ENCODE results near the gene TGFBI.

The TGFBI gene

GRCh38 chr5:136080113-136080482, 51.3 kb downstream of the TGFBI start:
- no peaks in the 10 kb centered on the region for H3K36me3 ChIP-seq (replicated peaks; ENCODE audit: low read depth, low read length)

GRCh38 chr5:136080483-136081216, 51.9 kb downstream of the TGFBI start:
- H3K9ac ChIP-seq (ENCODE audit: low read length), result peak overlapping the region; percentile 86
- peaks cover 30% of the 10 kb centered on the region for H3K4me1 ChIP-seq (ENCODE audit: low read length)
- H4K20me1 ChIP-seq (ENCODE audit: insufficient read depth, low read length), result no peaks in the 10 kb centered on the region
- peaks cover 22% of the 10 kb centered on the region for H3K27me3 ChIP-seq (ENCODE audit: low read depth, low read length)
- H3K4me3 ChIP-seq (ENCODE audit: low read length), result peak overlapping the region; percentile 87
- H3K79me2 ChIP-seq (ENCODE audit: low read length), result no peaks in the 10 kb centered on the region
- H3K27ac ChIP-seq (ENCODE audit: low read length), result peak overlapping the region; percentile 70
- peak overlapping the region; percentile 87 for H2AFZ ChIP-seq (ENCODE audit: low read depth, low read length)
- no peaks in the 10 kb centered on the region for H3K9me3 ChIP-seq (ENCODE audit: insufficient read depth, low read length)
- no peak for TF ChIP-seq EZH2phosphoT487 (IDR thresholded peaks at IDR 0.05; ENCODE audit: low read depth)
- no peak for TF ChIP-seq CTCF (IDR thresholded peaks at IDR 0.05; ENCODE audit: low read depth, low read length)
- H3K36me3 ChIP-seq (replicated peaks; ENCODE audit: low read depth, low read length), result no peaks in the 10 kb centered on the region
- peak overlapping the region; percentile 93 for H3K4me2 ChIP-seq (ENCODE audit: low read length)

More at GRCh38 chr5:136080113-136080482, 51.3 kb downstream of the TGFBI start:
- Histone ChIP-seq H2AFZ (ENCODE audit: low read depth, low read length) (peak overlapping the region; percentile 62), H3K4me1 (ENCODE audit: low read length) (peaks cover 35% of the 10 kb centered on the region), H3K79me2 (ENCODE audit: low read length) (no peaks in the 10 kb centered on the region), H3K9ac (ENCODE audit: low read length) (peak overlapping the region; percentile 74), H3K4me3 (ENCODE audit: low read length) (peak overlapping the region; percentile 87), H4K20me1 (ENCODE audit: insufficient read depth, low read length) (no peaks in the 10 kb centered on the region), H3K27ac (ENCODE audit: low read length) (0 out of 2 replicates have a peak overlapping the region, but pooled peaks have one; percentile 14), H3K27me3 (ENCODE audit: low read depth, low read length) (peaks cover 22% of the 10 kb centered on the region), H3K4me2 (ENCODE audit: low read length) (peak overlapping the region; percentile 93), H3K9me3 (ENCODE audit: insufficient read depth, low read length) (no peaks in the 10 kb centered on the region)
- TF ChIP-seq EZH2phosphoT487 (IDR thresholded peaks at IDR 0.05; ENCODE audit: low read depth) (no peak), CTCF (IDR thresholded peaks at IDR 0.05; ENCODE audit: low read depth, low read length) (no peak)

GRCh38 chr5:136081217-136081591, 52.4 kb downstream of the TGFBI start:
- Histone ChIP-seq H3K27ac (ENCODE audit: low read length) (peak overlapping the region; percentile 70), H3K36me3 (replicated peaks; ENCODE audit: low read depth, low read length) (no peaks in the 10 kb centered on the region), H3K27me3 (ENCODE audit: low read depth, low read length) (peaks cover 22% of the 10 kb centered on the region), H3K4me3 (ENCODE audit: low read length) (peak overlapping the region; percentile 87), H3K4me2 (ENCODE audit: low read length) (peak overlapping the region; percentile 93), H4K20me1 (ENCODE audit: insufficient read depth, low read length) (no peaks in the 10 kb centered on the region), H3K4me1 (ENCODE audit: low read length) (peaks cover 27% of the 10 kb centered on the region), H2AFZ (ENCODE audit: low read depth, low read length) (peak overlapping the region; percentile 87), H3K79me2 (ENCODE audit: low read length) (no peaks in the 10 kb centered on the region), H3K9ac (ENCODE audit: low read length) (peak overlapping the region; percentile 86), H3K9me3 (ENCODE audit: insufficient read depth, low read length) (no peaks in the 10 kb centered on the region)
- TF ChIP-seq EZH2phosphoT487 (IDR thresholded peaks at IDR 0.05; ENCODE audit: low read depth) (no peak), CTCF (IDR thresholded peaks at IDR 0.05; ENCODE audit: low read depth, low read length) (no peak)

- Histone ChIP-seq H3K4me3 (ENCODE audit: low read length) (peak overlapping the region; percentile 24), H3K9me3 (ENCODE audit: insufficient read depth, low read length) (no peaks in the 10 kb centered on the region), H2AFZ (ENCODE audit: low read depth, low read length) (no peak overlapping the region), H3K27me3 (ENCODE audit: low read depth, low read length) (peaks cover 14% of the 10 kb centered on the region), H3K9ac (ENCODE audit: low read length) (no peak overlapping the region; the same call in 1 of the 2 replicates), H3K4me1 (ENCODE audit: low read length) (peaks cover 27% of the 10 kb centered on the region), H3K79me2 (ENCODE audit: low read length) (no peaks in the 10 kb centered on the region), H3K27ac (ENCODE audit: low read length) (no peak overlapping the region), H4K20me1 (ENCODE audit: insufficient read depth, low read length) (no peaks in the 10 kb centered on the region), H3K36me3 (replicated peaks; ENCODE audit: low read depth, low read length) (no peaks in the 10 kb centered on the region), H3K4me2 (ENCODE audit: low read length) (peak overlapping the region; percentile 93)
- TF ChIP-seq EZH2phosphoT487 (IDR thresholded peaks at IDR 0.05; ENCODE audit: low read depth), result no peak
- TF ChIP-seq CTCF (IDR thresholded peaks at IDR 0.05; ENCODE audit: low read depth, low read length), result peak; percentile 69
These were observed 53.8 kb downstream of the TGFBI start for GRCh38 chr5:136082390-136083193.
